GM19193 (cell line): ENCODE data around the gene ANK2.

Experiments used
- POLR2A ChIP-seq: IDR thresholded peaks from 4 replicates; pipeline ENCODE4 v1.6.1; 2011; ENCODE audit not compliant: insufficient read depth, insufficient read length; ENCODE audit errors: extremely low read depth

ANK2 gene

DNA sequence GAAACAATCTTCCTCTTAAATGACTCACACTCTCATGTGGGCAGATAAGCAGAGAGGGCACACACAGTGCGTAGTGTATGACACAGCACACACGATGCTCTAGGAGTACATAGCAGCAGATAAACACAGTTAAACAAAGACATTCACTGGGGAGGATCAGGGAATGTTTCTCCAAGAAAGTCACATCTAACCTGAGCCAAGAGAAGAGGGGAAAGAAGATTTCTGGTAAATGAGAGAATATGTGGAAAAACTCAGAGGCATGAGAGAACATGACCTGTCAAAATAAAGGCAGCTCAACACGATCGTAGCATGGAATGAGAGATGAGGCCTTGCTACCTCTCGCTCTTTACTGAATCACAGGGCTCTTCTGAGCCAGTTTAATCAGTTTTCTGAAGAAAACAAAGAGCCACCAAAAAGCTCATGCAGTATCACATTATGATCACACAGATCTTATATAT, 251.0 kb downstream of the ANK2 start:
- no peak for TF ChIP-seq POLR2A

DNA sequence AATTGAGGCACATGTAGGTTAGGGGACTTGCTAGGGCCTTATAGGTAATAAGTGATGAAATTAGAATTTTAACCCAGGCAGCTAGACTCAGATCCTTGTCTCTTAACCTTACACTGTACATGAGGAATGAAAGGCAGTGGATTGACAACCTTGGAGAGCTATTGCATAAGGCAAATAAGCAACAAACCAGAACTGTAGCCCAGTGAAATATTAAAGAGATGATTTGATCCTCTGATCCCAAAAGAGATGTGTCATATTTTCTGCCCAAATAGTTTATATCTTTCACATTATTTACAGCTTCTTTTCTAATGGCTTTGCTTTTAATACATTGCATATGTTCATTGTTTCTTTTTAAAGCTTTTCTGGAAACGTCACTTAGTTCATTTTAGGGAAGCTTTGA, 252.6 kb downstream of the ANK2 start:
- no peak for TF ChIP-seq POLR2A

DNA sequence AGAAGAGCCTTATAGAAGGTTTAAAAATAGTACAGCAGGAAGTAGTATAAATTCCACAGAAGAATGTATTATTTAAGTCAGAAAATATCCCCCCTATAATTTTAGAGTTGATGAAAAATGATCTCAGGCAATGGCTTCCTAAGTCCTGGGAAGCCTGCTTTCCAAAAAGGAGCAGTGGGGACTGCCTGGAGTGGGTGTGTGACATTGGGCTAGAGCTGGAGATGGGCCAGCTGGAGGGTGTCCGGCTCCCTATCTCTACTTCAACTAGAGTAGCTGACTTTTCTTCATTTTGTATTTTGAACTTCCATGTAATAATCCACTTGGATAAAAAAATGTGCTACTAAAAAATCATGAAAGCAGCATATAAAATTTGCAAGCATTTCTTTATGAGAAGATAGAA, 253.9 kb downstream of the ANK2 start:
- TF ChIP-seq POLR2A, result no peak

DNA sequence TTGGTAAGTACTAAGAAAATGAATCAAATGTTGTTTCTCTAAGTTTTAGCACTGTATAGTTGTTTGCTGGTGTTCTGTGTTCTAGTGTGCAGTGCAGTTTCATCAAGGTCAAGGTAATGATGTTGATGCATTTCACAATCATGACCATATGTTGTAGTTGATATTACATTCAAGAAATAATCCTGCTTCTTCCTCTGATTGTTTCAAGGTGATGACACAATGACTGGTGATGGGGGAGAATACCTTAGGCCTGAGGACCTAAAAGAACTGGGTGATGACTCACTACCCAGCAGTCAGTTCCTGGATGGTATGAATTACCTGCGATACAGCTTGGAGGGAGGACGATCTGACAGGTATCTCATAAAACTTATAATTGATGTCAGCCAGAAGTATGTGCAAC, 261.6 kb downstream of the ANK2 start:
- no peak for TF ChIP-seq POLR2A

DNA sequence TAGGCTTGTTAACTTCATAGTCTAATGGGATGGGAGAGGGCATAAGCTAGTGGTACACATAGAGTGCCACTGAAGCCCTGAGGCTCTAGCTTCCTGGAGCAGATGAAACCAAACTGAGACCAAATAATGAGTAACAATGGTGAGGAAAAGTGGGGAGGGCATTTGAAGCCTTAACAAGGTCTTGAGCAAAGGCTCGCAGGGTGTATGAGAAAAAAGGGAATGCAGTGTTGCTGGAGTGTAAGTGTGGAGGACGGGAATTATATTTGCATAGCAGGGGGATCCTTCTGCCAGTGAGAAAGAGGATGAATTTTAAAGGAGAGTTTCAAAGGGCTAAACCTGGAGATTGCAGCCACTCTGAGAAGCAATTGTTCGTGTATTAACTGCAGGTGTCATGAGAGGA, 263.1 kb downstream of the ANK2 start:
- no peak for TF ChIP-seq POLR2A

DNA sequence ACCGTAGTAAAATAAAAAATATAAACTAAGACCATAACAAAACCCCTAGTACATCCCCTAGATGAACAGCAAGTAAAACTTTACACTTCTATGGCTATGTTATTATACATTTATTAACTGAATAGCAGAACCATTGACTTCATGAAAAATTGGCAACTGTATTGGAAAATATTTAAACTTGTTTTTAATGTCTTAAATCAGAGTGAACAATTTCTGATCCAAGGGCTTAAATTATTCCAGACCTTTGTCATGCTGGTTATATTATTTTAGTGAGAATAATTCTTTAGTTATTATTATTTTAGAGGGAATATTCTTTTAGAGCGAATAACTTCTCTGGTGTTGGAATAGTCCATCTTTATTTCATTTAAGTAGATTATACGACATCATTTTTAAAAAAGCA, 265.0 kb downstream of the ANK2 start:
- no peak for TF ChIP-seq POLR2A

DNA sequence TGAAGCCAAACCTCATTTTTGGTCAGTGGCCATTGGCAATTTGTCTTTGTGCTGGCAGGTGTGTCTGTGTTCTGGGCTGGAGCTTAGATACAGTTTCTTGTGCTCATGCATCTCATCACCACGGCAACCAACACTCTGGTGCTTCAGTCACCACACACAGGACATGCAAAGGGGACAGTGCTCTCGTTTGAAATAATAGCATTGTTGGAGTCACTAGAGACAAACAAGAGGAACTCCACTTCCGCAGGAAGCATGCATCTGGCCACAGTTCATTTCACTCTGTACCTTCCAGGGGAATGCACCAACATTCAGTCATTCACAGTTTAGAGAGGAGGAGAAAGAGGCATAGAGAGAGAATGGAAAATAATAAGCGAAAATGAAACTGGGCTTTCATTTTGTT, 267.4 kb downstream of the ANK2 start:
- TF ChIP-seq POLR2A, result no peak

DNA sequence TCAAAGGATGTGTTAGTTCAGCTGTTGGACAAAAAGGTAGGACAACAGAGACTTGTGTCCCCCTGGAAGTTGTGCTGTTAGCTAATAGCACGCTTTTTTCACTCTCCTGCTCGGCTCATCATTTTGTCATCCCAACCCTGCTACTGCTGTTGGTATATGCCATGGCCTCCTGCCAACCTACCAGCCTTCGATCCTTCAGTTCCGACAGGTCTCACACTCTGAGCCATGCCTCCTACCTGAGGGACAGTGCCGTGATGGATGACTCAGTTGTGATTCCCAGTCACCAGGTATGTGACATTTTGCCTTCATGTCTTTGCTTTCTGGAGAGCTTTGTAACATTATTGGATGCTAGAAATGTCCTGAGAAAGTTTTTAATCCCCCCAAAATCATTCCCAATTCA, 268.1 kb downstream of the ANK2 start:
- TF ChIP-seq POLR2A, result no peak

DNA sequence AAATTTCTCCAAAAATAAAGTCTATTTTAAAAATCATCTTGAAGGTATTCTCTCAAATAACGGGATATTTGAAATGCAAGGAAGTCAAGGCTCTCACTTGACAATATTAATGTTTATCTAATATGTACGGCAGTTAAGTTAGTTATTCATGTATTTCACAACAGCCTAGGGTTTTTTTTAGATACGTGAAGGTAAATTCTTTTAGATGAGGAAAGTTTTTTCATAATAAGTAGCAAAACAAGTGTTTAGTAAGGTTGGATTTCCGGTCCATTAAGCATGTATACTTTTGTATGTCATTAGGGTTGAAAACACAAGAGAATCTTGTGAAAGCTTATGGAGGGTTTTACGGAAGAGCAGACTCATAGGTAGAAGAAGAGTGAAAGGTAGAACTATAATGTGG, 273.3 kb downstream of the ANK2 start:
- TF ChIP-seq POLR2A, result no peak

DNA sequence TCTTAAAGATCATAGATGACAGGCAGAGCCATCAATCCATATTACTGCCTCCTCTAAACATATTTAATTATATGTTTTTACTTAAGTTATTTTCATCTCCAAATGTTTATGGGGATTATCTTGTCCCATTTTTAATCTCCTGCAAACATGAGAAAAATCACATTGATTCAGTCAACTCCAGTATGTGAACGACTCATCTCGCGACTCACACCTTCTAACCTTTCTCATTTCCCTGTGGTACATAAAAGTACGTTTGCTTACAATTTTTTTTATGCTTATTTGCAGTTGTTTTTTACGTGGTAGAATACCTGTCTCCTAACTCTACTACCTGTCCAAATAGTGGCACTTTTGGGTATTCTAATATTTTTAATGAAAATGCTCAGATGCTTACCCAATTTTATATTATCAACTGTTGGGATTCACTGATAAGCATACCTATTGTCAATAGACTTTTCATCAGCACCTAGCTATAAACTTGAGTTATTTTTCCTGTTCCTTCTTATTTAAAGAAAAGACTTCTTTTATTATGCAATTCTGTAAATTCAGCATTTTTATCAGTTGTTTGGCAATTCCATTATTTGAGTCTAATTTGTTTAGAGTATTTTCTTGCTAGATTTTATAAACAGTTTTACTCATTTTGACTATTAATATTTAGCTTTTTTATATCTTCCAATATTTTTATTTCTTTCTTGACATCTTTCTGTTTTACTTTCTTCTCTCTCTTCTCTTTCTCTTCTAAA, 276.6 kb downstream of the ANK2 start:
- TF ChIP-seq POLR2A, result no peak

DNA sequence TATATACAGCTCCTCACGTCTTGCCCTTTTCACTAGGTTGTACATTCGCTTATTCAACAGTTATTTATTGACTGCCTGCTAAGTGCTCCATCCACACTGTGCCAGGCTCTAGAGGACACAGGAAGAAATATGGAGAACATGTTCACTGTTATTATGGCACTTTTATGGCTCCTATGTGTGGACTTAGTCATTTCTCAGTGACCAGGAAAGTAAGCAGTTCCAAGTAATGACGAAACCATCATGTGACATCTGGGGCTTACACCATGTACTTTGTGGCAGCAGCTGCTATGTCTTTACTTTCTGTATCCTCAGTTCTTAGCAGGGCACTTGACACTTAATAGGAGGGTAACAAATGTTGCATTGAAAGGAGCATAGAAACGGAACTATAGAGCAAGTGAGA, 278.0 kb downstream of the ANK2 start:
- TF ChIP-seq POLR2A, result no peak

DNA sequence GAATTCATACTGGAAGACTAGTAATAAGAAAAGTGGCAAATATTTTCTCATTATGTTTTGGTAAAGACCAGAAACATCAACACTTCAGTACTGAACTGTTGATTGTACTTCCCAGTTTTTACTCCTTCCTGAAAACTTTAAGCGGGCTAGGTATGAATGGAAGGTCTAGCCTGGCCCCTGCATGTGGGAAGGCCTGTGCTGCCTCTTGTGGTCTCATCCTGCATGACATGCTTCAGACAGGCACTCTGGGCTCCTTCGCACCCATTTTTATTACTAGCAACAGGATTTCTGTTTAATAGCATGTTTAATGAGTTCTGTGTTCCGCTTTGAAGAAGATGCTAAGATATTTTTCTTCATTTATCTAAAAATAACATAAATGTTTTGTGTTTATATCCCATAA, 279.1 kb downstream of the ANK2 start:
- no peak for TF ChIP-seq POLR2A

DNA sequence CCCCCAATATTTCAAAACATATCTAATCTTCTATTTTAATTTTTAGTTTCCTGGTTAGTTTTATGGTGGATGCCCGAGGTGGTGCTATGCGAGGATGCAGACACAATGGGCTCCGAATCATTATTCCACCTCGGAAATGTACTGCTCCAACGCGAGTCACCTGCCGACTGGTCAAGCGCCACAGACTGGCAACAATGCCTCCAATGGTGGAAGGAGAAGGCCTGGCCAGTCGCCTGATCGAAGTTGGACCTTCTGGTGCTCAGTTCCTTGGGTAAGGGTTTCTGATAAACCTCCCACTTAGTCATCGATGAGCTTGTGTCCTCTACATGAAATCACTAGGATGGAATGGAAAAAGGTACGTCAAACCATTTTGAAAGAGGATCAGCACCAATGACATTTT, 280.7 kb downstream of the ANK2 start:
- no peak for TF ChIP-seq POLR2A

DNA sequence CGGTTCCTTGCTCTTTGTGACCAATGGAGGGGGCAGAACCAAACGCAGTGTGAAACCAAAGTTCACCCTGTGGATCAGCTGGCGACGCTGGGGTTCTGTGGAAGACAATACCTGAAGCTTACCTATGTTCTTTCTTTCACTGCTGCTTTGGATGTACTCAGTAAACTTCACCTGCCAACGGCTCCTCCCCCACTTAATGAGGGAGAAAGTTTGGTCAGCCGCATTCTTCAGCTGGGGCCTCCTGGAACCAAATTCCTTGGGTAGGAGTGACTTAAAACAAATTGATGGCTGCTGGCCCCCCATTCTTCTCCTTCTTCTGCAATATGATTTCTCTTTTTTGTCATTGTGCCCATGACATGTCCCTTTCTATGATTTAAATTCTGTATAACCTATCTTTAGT, 282.4 kb downstream of the ANK2 start:
- no peak for TF ChIP-seq POLR2A

DNA sequence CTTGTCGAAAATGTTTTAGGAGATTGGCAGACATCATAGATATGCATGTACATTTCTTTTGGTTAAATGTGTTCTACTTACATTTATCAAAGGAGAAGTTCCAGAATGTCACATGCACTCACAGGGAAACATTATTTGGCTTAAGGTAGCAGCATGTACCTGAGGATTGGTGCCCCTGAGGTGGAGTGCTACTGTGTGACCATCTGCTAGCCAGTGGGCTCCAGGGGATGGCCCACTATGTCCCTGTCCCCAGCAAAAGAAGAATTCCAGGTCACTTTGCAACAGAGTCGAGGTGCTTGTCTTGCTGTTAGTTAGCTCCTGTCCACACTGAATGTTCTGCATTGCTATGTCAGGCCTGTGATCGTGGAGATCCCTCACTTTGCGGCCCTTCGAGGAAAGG, 283.2 kb downstream of the ANK2 start:
- TF ChIP-seq POLR2A, result no peak

DNA sequence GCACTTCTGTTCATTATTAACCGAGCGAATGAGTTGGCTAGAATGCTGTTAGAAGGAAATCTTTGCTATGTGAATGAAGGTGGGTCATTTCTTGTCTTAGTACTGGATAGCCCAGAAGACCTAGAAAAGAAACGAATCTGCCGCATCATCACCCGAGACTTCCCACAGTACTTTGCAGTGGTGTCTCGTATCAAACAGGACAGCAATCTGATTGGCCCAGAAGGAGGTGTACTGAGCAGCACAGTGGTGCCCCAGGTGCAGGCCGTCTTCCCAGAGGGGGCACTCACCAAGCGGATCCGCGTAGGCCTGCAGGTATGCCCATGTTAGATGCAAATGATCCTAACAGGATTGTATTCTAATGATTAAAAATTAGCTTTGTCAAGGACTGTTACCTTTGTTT, 286.3 kb downstream of the ANK2 start:
- TF ChIP-seq POLR2A, result no peak

DNA sequence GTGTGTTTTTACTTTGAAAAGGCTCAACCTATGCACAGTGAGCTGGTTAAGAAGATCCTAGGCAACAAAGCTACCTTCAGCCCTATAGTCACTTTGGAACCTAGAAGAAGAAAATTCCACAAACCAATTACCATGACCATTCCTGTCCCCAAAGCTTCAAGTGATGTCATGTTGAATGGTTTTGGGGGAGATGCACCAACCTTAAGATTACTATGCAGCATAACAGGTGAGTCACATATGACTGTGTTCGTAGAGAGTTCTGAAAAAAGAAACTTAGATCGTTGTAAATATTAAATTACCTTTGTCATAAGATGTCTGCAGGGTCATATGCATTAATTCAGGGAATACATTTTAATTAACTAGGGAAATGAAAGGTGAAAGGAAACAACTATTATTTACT, 287.1 kb downstream of the ANK2 start:
- no peak for TF ChIP-seq POLR2A
